Sigmoid colon (tissue), 4 donors: Measurements from ENCODE around the gene C6orf132.

Experiments used
- EP300 ChIP-seq, 4 donors: sonication (generic); formaldehyde crosslinking; IDR thresholded peaks; one replicate each; pipeline ENCODE4 v1.6.1; 2017; ENCODE audit warnings: antibody characterized with exemption in 4 of 4
- TF ChIP-seq, protein P1 (sequence below), 4 experiments: fragments of 450-650 bp in 3 of 4; fragments of 200-600 bp in 1 of 4; IDR thresholded peaks; one replicate each; pipeline ENCODE4 v1.5.1; 2016 to 2019; ENCODE audit warnings: antibody characterized with exemption in 4 of 4, mild to moderate bottlenecking in 3 of 4, moderate library complexity in 2 of 4

DNA sequence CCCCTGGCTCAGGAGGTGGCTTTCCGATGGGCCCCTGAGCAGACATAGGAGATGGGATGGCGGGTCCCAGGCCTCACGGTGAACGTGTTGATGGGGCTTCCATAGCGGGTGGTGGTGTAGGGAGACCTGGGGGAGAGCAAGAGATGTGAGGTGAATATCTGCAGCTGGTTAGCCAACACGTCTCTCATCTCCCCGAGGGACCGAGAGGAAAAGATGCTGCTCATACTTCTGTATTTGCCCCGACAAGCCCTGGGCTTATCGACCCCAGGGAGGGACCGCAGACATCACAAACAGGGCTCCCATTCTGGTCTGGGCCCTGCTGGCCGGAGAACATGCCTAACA is 38.7 kb downstream of the C6orf132 start:
- TF ChIP-seq, protein P1, sequence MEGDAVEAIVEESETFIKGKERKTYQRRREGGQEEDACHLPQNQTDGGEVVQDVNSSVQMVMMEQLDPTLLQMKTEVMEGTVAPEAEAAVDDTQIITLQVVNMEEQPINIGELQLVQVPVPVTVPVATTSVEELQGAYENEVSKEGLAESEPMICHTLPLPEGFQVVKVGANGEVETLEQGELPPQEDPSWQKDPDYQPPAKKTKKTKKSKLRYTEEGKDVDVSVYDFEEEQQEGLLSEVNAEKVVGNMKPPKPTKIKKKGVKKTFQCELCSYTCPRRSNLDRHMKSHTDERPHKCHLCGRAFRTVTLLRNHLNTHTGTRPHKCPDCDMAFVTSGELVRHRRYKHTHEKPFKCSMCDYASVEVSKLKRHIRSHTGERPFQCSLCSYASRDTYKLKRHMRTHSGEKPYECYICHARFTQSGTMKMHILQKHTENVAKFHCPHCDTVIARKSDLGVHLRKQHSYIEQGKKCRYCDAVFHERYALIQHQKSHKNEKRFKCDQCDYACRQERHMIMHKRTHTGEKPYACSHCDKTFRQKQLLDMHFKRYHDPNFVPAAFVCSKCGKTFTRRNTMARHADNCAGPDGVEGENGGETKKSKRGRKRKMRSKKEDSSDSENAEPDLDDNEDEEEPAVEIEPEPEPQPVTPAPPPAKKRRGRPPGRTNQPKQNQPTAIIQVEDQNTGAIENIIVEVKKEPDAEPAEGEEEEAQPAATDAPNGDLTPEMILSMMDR (IDR thresholded peaks at IDR 0.05), result no peak
- TF ChIP-seq EP300 (IDR thresholded peaks at IDR 0.05), result no peak
